HG03135 (cell line): ENCODE data around the gene ANKIB1.
"Not testable (repeated sequence)": the region's sequence is repeated elsewhere in the genome, so short reads cannot be mapped to it uniquely, and the experiment has no call there.

Experiments
- ATAC-seq: cut with Tn5 transposase; IDR thresholded peaks from one replicate; pipeline ENCODE4 v1.9.1; 2021; ENCODE audit warnings: mild to moderate bottlenecking, moderate library complexity; ENCODE audit not compliant: unreplicated experiment

Gene ANKIB1

GRCh38 chr7:92245487-92246359 is at the start of gene ANKIB1, which contains the start of gene KRIT1:
Gene ANKIB1 (plus strand): TSS chr7:92245974. CDS start chr7:92294979, 49,005 bp downstream.
Gene KRIT1 (minus strand): TSS chr7:92245914. CDS start chr7:92242135, 3,779 bp downstream.
- peak; percentile 73 for ATAC-seq

GRCh38 chr7:92200791-92201190 is 45.0 kb upstream of the ANKIB1 start:
- ATAC-seq, result no peak

DNA sequence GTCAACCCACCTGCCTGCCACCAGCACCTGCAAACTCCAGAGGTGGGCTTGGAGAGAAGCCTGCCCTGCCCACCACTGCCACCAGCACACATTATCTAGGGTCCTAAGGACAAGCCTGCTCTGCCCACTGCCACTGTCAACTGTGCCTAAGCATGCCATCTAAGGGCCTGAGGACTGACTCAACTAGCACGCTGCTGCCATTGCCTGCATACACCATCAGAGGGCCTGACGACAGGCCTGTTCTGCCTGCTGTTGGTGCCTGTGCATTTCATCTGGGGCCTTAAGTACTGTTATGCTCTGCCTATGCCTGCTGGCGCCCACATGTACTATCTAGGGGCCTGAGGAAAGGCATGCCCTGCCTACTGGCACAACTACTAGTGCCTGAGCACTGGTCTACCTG is 39.8 kb upstream of the ANKIB1 start:
- no peak for ATAC-seq

DNA sequence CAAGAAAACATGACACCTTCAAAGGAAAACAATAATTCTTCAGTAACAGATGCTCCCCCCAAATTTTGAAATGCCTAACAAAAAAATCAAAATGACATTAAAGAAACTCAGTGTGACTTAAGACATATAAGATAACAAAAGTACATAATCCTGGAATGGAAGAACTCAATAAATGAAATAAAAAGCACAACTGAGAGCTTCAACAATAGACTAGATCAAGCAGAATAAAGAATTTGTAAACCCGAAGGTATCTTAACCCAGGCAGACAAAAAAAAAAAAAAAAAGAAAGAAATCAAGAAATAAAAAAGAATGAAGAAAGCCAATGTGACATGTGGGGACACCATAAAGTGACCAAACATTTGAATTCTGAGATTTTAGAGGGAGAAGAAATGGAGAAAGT is 39.1 kb upstream of the ANKIB1 start:
- no peak for ATAC-seq

DNA sequence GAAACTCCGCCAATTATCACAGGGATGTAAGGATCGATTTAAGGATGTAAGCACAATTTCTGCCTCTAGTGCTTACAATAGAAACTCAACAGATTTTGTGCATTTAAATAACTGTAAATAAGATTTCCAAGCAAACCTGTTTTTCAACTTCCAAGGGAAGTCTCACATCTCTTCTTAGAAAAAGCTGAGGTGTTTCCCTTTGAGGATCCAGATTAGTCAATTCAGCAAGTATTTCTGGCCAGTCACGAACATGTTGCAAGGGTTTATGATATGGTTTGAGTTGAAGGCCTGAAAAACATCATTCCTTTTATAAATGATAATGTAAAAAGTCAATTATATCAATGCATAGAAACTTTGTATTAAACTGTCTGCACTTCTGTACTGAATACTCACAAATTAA is 24.0 kb upstream of the ANKIB1 start:
- ATAC-seq, result no peak

DNA sequence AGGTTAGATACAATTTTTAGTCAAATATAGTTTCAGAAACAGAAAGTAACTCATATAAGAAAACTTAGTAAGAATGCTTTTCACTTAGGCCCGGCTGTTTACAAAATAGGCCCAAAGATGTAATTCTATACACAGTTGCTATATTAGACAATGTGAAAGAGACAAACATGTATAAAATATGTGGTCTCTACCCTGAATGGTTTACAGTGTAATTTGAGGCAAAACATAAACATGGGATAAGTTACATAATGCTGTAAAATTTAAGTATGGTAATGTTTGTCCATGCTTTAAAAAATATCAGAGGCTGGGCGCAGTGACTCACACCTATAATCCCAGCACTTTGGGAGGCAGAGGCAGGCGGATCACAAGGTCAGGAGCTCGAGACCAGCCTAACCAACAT is 18.8 kb upstream of the ANKIB1 start:
- no peak for ATAC-seq

GRCh38 chr7:92228100-92228499 is 17.7 kb upstream of the ANKIB1 start:
- no peak for ATAC-seq

- no peak for ATAC-seq
These were observed 17.0 kb upstream of the ANKIB1 start for GRCh38 chr7:92228742-92229141.

DNA sequence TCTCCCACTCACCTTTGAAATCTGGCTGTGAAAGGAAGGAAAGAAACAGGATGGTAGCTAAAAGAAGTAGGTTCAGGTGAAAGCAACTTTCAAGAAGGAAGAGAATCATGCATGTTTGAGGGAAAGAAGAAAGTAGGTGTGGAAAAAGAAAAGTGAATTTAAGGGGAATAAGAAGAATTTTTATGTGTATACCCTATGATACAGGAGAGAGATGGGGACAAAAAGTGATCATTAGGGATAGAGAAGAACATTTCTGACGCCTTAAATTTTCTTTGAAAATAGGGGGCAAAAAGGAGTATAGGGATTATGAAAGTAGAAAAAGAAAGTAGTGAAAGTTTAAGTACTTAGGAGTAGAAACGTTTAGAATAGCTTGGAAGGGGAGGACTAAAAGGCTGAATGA is 15.2 kb upstream of the ANKIB1 start:
- ATAC-seq, result no peak

DNA sequence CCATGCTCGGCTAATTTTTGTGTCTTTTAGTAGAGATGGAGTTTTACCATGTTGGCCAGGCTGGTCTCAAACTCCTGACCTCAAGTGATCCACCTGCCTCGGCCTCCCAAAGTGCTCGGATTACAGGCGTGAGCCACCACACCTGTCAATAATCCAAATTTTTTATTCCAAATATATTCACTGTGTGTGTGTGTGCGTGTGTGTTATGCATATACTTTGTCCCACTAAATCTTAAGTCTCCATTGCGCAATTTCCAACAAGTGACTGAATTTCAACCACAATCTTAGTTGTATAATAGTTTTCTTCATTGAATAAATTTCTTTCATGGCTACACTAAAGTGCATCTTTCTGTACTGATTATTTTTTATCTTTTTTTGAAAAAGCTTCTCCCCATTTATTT is 2.8 kb upstream of the ANKIB1 start:
- ATAC-seq, result no peak

GRCh38 chr7:92244808-92245486 is 827 bp upstream of the ANKIB1 start:
- ATAC-seq, result no peak

DNA sequence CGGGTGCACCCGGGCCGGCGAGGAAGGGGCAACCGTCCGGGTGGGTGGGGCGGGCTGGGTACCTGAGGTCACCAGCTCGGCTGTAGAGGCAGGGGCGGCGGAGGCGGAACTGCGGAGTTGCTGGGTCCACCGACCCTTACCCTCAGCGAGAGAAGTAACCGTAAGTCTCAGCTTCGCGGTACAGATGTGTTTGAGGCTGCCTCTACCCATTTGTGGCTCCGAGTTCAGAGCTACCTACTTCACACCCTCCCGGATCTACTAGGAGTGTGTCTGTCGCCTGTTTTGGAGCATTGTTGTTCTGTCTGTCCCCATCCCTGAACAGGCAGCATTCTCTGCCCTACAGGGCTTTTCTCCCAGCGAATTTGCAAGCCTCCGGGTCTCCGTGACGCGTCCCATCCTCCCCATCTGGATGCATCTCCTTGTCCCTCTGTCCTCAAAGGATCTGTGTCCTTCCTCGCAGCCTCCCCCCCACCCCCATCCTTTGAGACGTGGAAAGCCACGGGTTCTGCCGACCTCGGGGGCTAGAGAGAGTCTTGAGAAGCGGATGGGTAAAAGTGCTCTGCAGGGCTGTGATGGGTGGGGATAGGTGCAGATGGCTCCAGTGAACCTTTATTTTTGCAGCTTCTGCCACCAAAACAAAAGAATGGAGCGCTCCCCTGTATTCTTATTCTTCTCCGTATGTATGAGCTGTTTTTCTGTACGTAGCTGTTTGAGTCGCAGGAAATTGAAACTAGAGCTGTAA is 757 bp downstream of the ANKIB1 start:
- ATAC-seq, result peak; percentile 41

DNA sequence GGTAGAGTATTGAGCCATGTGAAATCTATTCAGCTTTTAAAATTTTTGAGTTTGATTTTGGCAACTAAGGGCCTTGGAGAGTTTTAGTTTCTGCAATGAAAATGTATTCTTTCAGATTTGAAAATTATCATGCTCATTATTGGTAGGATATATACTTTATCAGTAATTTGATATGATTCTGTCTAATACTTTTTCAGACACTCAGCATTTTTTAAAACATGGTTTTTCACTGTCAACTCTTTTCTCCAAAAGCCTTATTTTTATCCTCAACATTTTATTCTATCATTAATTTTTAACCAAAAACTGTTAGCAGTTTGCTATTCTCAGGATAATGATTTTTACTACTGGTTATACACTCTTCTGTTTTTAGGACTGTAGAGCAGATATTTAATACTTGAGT is 4.8 kb downstream of the ANKIB1 start:
- no peak for ATAC-seq

DNA sequence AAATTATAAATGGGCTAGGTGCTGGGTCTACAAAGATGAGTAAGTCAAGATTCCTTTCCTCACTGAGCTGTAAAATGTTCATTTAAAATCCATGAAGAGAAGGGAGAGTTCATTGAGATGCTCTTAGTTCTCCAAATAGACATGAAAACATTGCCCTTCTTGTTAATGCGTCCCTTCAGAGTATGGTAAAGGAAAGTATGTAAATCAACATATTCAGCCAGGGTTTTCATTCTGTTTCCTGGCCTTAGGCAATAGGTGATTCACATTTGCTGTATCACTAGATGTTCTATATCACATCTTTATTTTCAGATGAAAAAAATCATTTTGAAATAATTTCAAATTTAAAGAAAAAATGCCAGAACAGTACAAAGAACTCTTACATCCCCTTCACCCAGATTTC is 5.4 kb downstream of the ANKIB1 start:
- no peak for ATAC-seq

DNA sequence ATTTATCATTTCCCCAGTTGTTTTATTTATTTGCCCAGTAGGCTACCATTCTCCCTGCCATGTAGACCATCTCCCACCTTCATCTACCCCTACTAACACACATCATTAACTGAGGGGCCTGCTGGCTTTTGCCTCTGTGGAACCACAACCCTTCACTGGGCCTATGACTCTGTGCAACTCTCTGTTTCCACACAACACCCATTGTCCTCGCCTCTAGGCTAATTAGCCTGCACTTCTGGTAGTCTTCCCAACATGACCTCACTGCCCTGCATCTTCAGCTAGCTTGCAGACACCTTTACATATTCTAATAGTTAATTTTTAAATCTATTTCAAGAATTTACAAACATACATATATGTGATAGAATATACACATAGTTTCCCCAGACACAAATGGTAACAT is 7.5 kb downstream of the ANKIB1 start:
- no peak for ATAC-seq

DNA sequence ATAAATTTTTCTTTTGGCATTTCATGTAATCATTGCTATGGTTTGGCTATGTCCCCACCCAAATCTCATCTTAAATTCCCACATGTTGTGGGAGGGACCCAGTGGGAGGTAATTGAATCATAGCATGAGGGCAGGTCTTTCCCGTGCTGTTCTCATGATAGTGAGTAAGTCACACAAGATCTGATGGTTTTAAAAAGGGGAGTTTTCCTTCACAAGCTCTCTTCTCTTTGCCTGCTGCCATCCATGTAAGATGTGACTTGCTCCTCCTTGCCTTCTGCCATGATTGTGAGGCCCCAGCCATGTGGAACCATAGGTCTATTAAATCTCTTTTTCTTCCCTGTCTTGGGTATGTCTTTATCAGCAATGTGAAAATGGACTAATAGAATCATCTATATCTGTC is 9.0 kb downstream of the ANKIB1 start:
- ATAC-seq, result not testable (repeated sequence)

GRCh38 chr7:92255308-92255707 is 9.5 kb downstream of the ANKIB1 start:
- no peak for ATAC-seq

DNA sequence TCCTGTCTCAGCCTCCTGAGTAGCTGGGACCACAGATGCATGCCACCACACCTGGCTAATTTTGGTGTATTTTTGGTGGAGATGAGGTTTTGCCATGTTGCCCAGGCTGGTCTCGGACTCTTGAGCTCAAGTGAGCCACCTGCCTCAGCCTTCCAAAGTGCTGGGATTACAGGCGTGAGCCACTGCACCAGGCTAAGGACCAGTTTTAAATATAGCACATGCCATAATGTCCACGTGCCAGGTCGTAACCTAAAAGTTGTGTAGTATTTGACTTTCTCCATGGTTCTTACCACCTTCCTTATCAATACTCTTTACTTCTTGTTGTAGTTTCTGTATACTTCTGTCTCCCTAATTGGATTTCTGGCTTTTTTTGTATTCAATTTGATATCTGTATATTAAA is 13.3 kb downstream of the ANKIB1 start:
- ATAC-seq, result no peak

DNA sequence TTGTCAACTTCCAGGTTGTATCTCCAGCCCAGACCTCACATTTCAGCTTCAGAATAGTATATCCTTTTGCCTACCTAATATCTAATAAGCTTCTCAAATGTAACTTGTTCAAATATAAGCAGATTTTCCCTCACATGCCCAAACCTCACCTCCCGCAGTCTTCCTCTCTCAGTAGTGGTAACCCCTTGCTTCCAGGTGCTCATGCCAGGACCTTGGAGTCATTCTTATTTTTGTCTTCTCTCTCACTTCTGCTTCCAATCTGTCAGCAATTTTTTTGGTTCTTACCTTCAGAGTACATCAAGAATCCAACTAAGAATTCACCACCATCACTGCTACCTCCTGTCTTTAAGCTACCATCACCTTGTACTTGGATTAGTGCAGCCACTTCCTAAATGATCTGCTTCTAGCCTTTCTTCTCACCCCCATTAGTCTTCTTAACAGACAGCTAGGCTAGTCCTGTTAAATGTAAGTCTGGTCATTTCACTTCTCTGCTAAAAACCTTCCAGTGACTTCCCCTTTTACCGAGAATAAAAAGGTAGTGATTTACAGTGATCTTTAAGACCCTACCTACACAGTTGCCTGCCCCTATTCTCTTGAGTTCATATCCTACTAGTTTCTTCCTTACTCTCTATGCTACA is 14.0 kb downstream of the ANKIB1 start:
- no peak for ATAC-seq

- no peak for ATAC-seq
These were observed 14.5 kb downstream of the ANKIB1 start for GRCh38 chr7:92260248-92260781.
